Measurements from ENCODE around the gene NRG2. TPM values are rescaled to one million over a fixed set of nuclear protein-coding genes. Genes with fewer than 3 reads are reported as not detected.

Gene NRG2
- total RNA-seq, 1 experiment from 2014 or later: not detected

- ChIA-PET CTCF (no interaction called here), POLR2A (ENCODE audit: low non-redundant PET) (no interaction called here)
- Histone ChIP-seq H3K36me3 (ENCODE audit: insufficient read depth, low read length, poor library complexity, severe bottlenecking) (no peaks in the 10 kb centered on the region), H3K27me3 (replicated peaks; ENCODE audit: insufficient read depth, low read depth, low read length, poor library complexity) (peaks cover 26% of the 10 kb centered on the region), H3K9me3 (ENCODE audit: low read depth, low read length, poor library complexity, severe bottlenecking) (no peaks in the 10 kb centered on the region), H3K4me3 (ENCODE audit: low read depth, low read length, poor library complexity, severe bottlenecking) (no peak overlapping the region), H3K27ac (ENCODE audit: low read depth, low read length, poor library complexity, severe bottlenecking) (no peak overlapping the region), H3K4me1 (ENCODE audit: insufficient read depth, low read length, poor library complexity, severe bottlenecking) (peaks cover 5% of the 10 kb centered on the region)
- intact Hi-C loops (cut with micrococcal nuclease; ENCODE audit: unreplicated experiment): no loop called here
- no peak for TF ChIP-seq EZH2 (IDR thresholded peaks at IDR 0.05; ENCODE audit: borderline replicate concordance, low read depth, low read length, poor library complexity, severe bottlenecking)
- TF ChIP-seq, protein P1, sequence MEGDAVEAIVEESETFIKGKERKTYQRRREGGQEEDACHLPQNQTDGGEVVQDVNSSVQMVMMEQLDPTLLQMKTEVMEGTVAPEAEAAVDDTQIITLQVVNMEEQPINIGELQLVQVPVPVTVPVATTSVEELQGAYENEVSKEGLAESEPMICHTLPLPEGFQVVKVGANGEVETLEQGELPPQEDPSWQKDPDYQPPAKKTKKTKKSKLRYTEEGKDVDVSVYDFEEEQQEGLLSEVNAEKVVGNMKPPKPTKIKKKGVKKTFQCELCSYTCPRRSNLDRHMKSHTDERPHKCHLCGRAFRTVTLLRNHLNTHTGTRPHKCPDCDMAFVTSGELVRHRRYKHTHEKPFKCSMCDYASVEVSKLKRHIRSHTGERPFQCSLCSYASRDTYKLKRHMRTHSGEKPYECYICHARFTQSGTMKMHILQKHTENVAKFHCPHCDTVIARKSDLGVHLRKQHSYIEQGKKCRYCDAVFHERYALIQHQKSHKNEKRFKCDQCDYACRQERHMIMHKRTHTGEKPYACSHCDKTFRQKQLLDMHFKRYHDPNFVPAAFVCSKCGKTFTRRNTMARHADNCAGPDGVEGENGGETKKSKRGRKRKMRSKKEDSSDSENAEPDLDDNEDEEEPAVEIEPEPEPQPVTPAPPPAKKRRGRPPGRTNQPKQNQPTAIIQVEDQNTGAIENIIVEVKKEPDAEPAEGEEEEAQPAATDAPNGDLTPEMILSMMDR (conservative IDR thresholded peaks at IDR 0.05; ENCODE audit: low read depth, low read length): no peak
- no peak for DNase-seq (ENCODE audit: low spot score)
- no TSS peak for BruUV-seq (replicated peaks)
Measured at GRCh38 chr5:140083650-140084049, 40.6 kb upstream of the NRG2 start.

DNA sequence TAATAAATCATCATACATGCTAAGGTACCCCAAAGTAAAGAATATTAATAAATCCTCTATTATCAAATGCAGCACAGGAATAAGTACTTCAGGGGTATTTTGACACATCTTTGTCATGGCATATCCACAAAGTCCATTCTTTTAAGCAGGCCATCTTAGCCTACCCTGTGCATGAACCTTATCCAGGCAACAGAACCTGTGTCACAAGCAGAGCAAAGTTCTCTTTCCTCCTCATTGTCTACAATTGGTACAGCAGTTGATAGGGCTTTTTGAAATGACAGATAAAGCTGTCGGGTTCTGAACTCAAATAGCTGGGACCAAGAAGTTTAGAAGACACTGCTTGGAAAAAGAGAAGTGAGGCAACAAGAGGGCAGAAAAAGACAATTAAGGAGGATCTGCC, 40.0 kb upstream of the NRG2 start:
- Histone ChIP-seq H3K4me1 (ENCODE audit: insufficient read depth, low read length, poor library complexity, severe bottlenecking) (peaks cover 5% of the 10 kb centered on the region), H3K36me3 (ENCODE audit: insufficient read depth, low read length, poor library complexity, severe bottlenecking) (no peaks in the 10 kb centered on the region), H3K27ac (ENCODE audit: low read depth, low read length, poor library complexity, severe bottlenecking) (no peak overlapping the region), H3K9me3 (ENCODE audit: low read depth, low read length, poor library complexity, severe bottlenecking) (no peaks in the 10 kb centered on the region), H3K4me3 (ENCODE audit: low read depth, low read length, poor library complexity, severe bottlenecking) (no peak overlapping the region), H3K27me3 (replicated peaks; ENCODE audit: insufficient read depth, low read depth, low read length, poor library complexity) (peaks cover 26% of the 10 kb centered on the region)
- TF ChIP-seq EZH2 (IDR thresholded peaks at IDR 0.05; ENCODE audit: borderline replicate concordance, low read depth, low read length, poor library complexity, severe bottlenecking): no peak
- TF ChIP-seq, protein P1 (conservative IDR thresholded peaks at IDR 0.05; ENCODE audit: low read depth, low read length): no peak
- intact Hi-C loops (cut with micrococcal nuclease; ENCODE audit: unreplicated experiment): no loop called here
- ChIA-PET POLR2A (ENCODE audit: low non-redundant PET) (no interaction called here), CTCF (no interaction called here)
- BruUV-seq (replicated peaks): no TSS peak
- no peak for DNase-seq (ENCODE audit: low spot score)

GRCh38 chr5:140076788-140077187, 33.7 kb upstream of the NRG2 start:
- POLR2A ChIA-PET (ENCODE audit: low non-redundant PET): no interaction called here
- Histone ChIP-seq H3K4me3 (ENCODE audit: low read depth, low read length, poor library complexity, severe bottlenecking) (no peak overlapping the region), H3K27ac (ENCODE audit: low read depth, low read length, poor library complexity, severe bottlenecking) (no peak overlapping the region), H3K4me1 (ENCODE audit: insufficient read depth, low read length, poor library complexity, severe bottlenecking) (no peaks in the 10 kb centered on the region), H3K36me3 (ENCODE audit: insufficient read depth, low read length, poor library complexity, severe bottlenecking) (no peaks in the 10 kb centered on the region), H3K27me3 (replicated peaks; ENCODE audit: insufficient read depth, low read depth, low read length, poor library complexity) (peaks cover 3% of the 10 kb centered on the region), H3K9me3 (ENCODE audit: low read depth, low read length, poor library complexity, severe bottlenecking) (no peaks in the 10 kb centered on the region)
- DNase-seq (ENCODE audit: low spot score): no peak
- BruUV-seq (replicated peaks): no TSS peak
- CTCF ChIA-PET: no interaction called here
- TF ChIP-seq, protein P1 (conservative IDR thresholded peaks at IDR 0.05; ENCODE audit: low read depth, low read length): no peak
- no peak for TF ChIP-seq EZH2 (IDR thresholded peaks at IDR 0.05; ENCODE audit: borderline replicate concordance, low read depth, low read length, poor library complexity, severe bottlenecking)
- intact Hi-C loops (cut with micrococcal nuclease; ENCODE audit: unreplicated experiment): no loop called here
